ENCODE data around the gene CAMK2G. TPM values are rescaled to one million over a fixed set of nuclear protein-coding genes. Genes with fewer than 3 reads are reported as not detected.
"Not testable (repeated sequence)": the region's sequence is repeated elsewhere in the genome, so short reads cannot be mapped to it uniquely, and the experiment has no call there.

Gene CAMK2G
- total RNA-seq, 2 donors from 2014 or later = 78.8 to 149 TPM

GRCh38 chr10:73796766-73797165 is 77.6 kb downstream of the CAMK2G start:
- Histone ChIP-seq H3K9me3 (no peaks in the 10 kb centered on the region), H3K36me3 (peaks cover 91% of the 10 kb centered on the region)
- no peak for DNase-seq (ENCODE audit: low spot score)

GRCh38 chr10:73796035-73796434 is 78.3 kb downstream of the CAMK2G start:
- peaks cover 91% of the 10 kb centered on the region for H3K36me3 ChIP-seq
- H3K27ac ChIP-seq; DNase-seq (ENCODE audit: low spot score); H3K27me3 ChIP-seq (replicated peaks; ENCODE audit: insufficient read depth); H3K4me1 ChIP-seq (ENCODE audit: control insufficient read depth in 1 of 2, low read depth in 2 of 2); H3K4me3 ChIP-seq; ATAC-seq (ENCODE audit: insufficient number of reproducible peaks, low FRiP score, low read depth); H3K9me3 ChIP-seq: not testable (repeated sequence)

More at GRCh38 chr10:73796766-73797165, 77.6 kb downstream of the CAMK2G start:
- Histone ChIP-seq H3K4me3 (no peak overlapping the region), H3K27ac (no peak overlapping the region), H3K27me3 (replicated peaks; ENCODE audit: insufficient read depth) (no peaks in the 10 kb centered on the region), H3K4me1 (ENCODE audit: control insufficient read depth in 1 of 2, low read depth in 2 of 2) (no peaks in the 10 kb centered on the region)
- TF ChIP-seq CTCF (IDR thresholded peaks at IDR 0.05) = no peak
- no peak for ATAC-seq (ENCODE audit: insufficient number of reproducible peaks, low FRiP score, low read depth)

GRCh38 chr10:73795491-73795890 is 78.9 kb downstream of the CAMK2G start:
- not testable (repeated sequence) for H3K9me3 ChIP-seq; ATAC-seq (ENCODE audit: insufficient number of reproducible peaks, low FRiP score, low read depth); H3K27ac ChIP-seq; H3K27me3 ChIP-seq (replicated peaks; ENCODE audit: insufficient read depth); H3K4me1 ChIP-seq (ENCODE audit: control insufficient read depth in 1 of 2, low read depth in 2 of 2); DNase-seq (ENCODE audit: low spot score); H3K4me3 ChIP-seq
- H3K36me3 ChIP-seq = peaks cover 91% of the 10 kb centered on the region

GRCh38 chr10:73793456-73793855 is 80.9 kb downstream of the CAMK2G start:
- no peak for ATAC-seq (ENCODE audit: insufficient number of reproducible peaks, low FRiP score, low read depth)
- Histone ChIP-seq H3K4me1 (ENCODE audit: control insufficient read depth in 1 of 2, low read depth in 2 of 2) (peaks cover under 1 to 2% of the 10 kb centered on the region in 2 donors), H3K4me3 (no peak overlapping the region), H3K9me3 (no peaks in the 10 kb centered on the region), H3K27ac (no peak overlapping the region), H3K27me3 (replicated peaks; ENCODE audit: insufficient read depth) (no peaks in the 10 kb centered on the region), H3K36me3 (peaks cover 94% of the 10 kb centered on the region)
- no peak for DNase-seq (ENCODE audit: low spot score)
- TF ChIP-seq CTCF (IDR thresholded peaks at IDR 0.05) = no peak

- no peaks in the 10 kb centered on the region for H3K27me3 ChIP-seq (replicated peaks; ENCODE audit: insufficient read depth)
Observed at GRCh38 chr10:73791871-73792400, 82.4 kb downstream of the CAMK2G start.

More at GRCh38 chr10:73791871-73792400, 82.4 kb downstream of the CAMK2G start:
- H3K9me3 ChIP-seq = no peaks in the 10 kb centered on the region
- TF ChIP-seq CTCF (IDR thresholded peaks at IDR 0.05) = no peak
- no peak overlapping the region for H3K4me3 ChIP-seq
- no peak for DNase-seq (ENCODE audit: low spot score)
- H3K4me1 ChIP-seq (ENCODE audit: control insufficient read depth in 1 of 2, low read depth in 2 of 2) = peaks cover 16 to 17% of the 10 kb centered on the region in 2 donors
- H3K27ac ChIP-seq = no peak overlapping the region
- H3K36me3 ChIP-seq = peaks cover 79% of the 10 kb centered on the region
- ATAC-seq (ENCODE audit: insufficient number of reproducible peaks, low FRiP score, low read depth) = no peak
